Motor neuron (in vitro differentiated cells): ENCODE data around the gene MAPK1IP1L. TPM values are rescaled to one million over a fixed set of nuclear protein-coding genes. Genes with fewer than 3 reads are reported as not detected.

Source experiments
- ATAC-seq, 8 experiments: fragments of 200-7000 bp; cut with Tn5 transposase; replicated peaks in 6 of 8; 2 replicates each; pipeline ENCODE4 v1.8.0; 2021; ENCODE audit warnings: mild to moderate bottlenecking in 8 of 8, moderate library complexity in 8 of 8
- H3K27ac ChIP-seq, 2 donors: fragments of 250-450 bp; sonication (Bioruptor Pico); 2 replicates each; pipeline ENCODE4 v1.9.0; 2021; ENCODE audit warnings: antibody characterized with exemption in 2 of 2, mild to moderate bottlenecking in 2 of 2, moderate library complexity in 1 of 2
- H3K4me1 ChIP-seq, 2 donors: fragments of 250-450 bp; sonication (Bioruptor Pico); replicated peaks in 1 of 2; 2 replicates each; pipeline ENCODE4 v1.6.1; 2021; ENCODE audit warnings: antibody characterized with exemption in 2 of 2, mild to moderate bottlenecking in 2 of 2, moderate library complexity in 1 of 2
- H3K4me3 ChIP-seq, 5 donors: fragments of 250-450 bp; sonication (Bioruptor Pico); 2 replicates each; pipeline ENCODE4 v1.9.0; 2021; ENCODE audit warnings: antibody characterized with exemption in 5 of 5, mild to moderate bottlenecking in 5 of 5, moderate library complexity in 4 of 5
- WGBS, 10 experiments: fragments of 450-650 bp; shearing (Covaris generic); methylation state at CpG; one replicate each; pipeline ENCODE4 v1.0.0; 2022; 5-methylcytosine and 5-hydroxymethylcytosine counted together
- in situ Hi-C, 9 experiments: fragments of 400-800 bp; cut with MboI; loops; one replicate each; pipeline ENCODE4 v1.15.0; 2021; ENCODE audit warnings: low sequenced_read_pairs in 9 of 9, low pct_unique_long_range_greater_than_20kb in 2 of 9; ENCODE audit not compliant: unreplicated experiment in 9 of 9
- total RNA-seq, 8 experiments: library from RNA; unstranded; fragments of 300-600 nt; gene quantifications; 2 replicates each; pipeline versions ENCODE4 v1.2.3 to v1.2.4, GENCODE V29; 2022

MAPK1IP1L gene
- total RNA-seq, 8 experiments from 2014 or later: 22.6 to 95.9 (median 42.7) TPM

- ATAC-seq: no peak
- 50 to 94% (median 80%) methylated on average over 1 to 9 of the region's 9 CpGs; no CpG with 5 or more reads in 4 of the 10 experiments for WGBS, 10 experiments
- in situ Hi-C loops: loop anchor here in 2 of 9 experiments (10.0 kb wide), 1 partner anchor 78 kb away; no protein-coding TSS in a partner anchor
Measured at GRCh38 chr14:55086938-55087337, 35.5 kb downstream of the MAPK1IP1L start.

DNA sequence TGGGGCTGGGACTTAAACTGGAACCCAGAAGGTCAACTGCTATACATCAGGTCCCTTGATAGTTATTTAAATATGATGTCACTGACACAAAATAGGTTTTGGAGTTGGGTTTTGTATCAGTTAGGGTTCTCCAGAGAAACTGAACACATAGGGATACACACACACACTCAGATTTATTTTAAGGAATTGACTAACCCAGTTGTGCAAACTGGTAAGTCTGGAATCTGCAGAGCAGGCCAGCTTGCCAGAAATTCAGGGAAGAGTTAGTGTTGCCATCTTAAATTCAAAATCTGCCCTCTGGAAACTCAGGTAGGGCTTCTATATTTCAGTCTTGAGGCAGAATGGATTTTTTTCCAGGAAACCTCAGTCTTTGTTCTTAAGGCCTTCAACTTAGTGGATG is 36.9 kb downstream of the MAPK1IP1L start:
- H3K27ac ChIP-seq: no peak overlapping the region
- no peak overlapping the region for H3K4me3 ChIP-seq
- ATAC-seq: no peak
- in situ Hi-C loops: loop anchor here in 2 of 9 experiments (10.0 kb wide), 1 partner anchor 76 kb away; no protein-coding TSS in a partner anchor
- no peaks in the 10 kb centered on the region for H3K4me1 ChIP-seq

More at GRCh38 chr14:55086938-55087337, 35.5 kb downstream of the MAPK1IP1L start:
- H3K4me3 ChIP-seq: no peak overlapping the region
- H3K4me1 ChIP-seq: no peaks in the 10 kb centered on the region
- no peak overlapping the region for H3K27ac ChIP-seq

- Histone ChIP-seq H3K27ac (no peak overlapping the region), H3K4me1 (no peaks in the 10 kb centered on the region), H3K4me3 (no peak overlapping the region)
- WGBS, 10 experiments: 21 to 100% (median 84%) methylated on average over 2 to 4 of the region's 4 CpGs; no CpG with 5 or more reads in 4 of the 10 experiments
- no peak for ATAC-seq
- in situ Hi-C loops: no loop called here
Measured at GRCh38 chr14:55092341-55092740, 40.9 kb downstream of the MAPK1IP1L start.

- 20 to 87% (median 78%) methylated on average over 1 to 8 of the region's 9 CpGs; no CpG with 5 or more reads in 1 of the 10 experiments for WGBS, 10 experiments
- peak in 1 of 8 experiments; percentile 51 for ATAC-seq
- Histone ChIP-seq H3K4me3 (no peak overlapping the region), H3K4me1 (no peaks in the 10 kb centered on the region), H3K27ac (no peak overlapping the region)
- in situ Hi-C loops: no loop called here
Measured at GRCh38 chr14:55094292-55095157, 43.1 kb downstream of the MAPK1IP1L start.

GRCh38 chr14:55097881-55098560 is 46.6 kb downstream of the MAPK1IP1L start:
- H3K27ac ChIP-seq: no peak overlapping the region
- no peak for ATAC-seq
- in situ Hi-C loops: no loop called here

GRCh38 chr14:55098561-55098898 is 47.1 kb downstream of the MAPK1IP1L start:
- Histone ChIP-seq H3K4me1 (peaks cover 12 to 16% of the 10 kb centered on the region in 2 donors), H3K4me3 (no peak overlapping the region), H3K27ac (no peak overlapping the region)
- in situ Hi-C loops: no loop called here
- no peak for ATAC-seq
- 56 to 94% (median 79%) methylated on average over 1 of the region's 1 CpG; no CpG with 5 or more reads in 2 of the 10 experiments for WGBS, 10 experiments

More at GRCh38 chr14:55097881-55098560, 46.6 kb downstream of the MAPK1IP1L start:
- Histone ChIP-seq H3K4me3 (no peak overlapping the region), H3K4me1 (peaks cover 10% of the 10 kb centered on the region in 2 donors)
- 47 to 100% (median 84%) methylated on average over 2 to 5 of the region's 5 CpGs for WGBS, 10 experiments

DNA sequence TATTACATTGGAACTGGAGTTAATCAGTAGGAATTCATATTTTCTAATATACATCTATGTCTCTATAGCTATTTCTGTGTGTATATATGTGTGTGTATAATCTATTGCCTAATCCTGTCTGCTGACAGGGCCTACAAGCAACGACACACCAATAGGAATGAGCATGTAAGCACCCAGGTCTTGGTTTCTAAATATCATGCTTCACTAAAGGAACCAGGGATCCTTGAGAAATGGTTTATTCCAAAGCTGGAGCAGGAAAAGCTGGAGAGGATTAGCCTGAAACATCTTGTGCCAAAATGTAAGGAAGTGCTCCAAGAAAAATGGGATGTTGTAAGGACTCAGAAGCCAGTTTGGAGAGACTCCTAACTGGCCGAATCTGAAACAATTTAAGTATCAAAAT is 48.3 kb downstream of the MAPK1IP1L start:
- H3K27ac ChIP-seq: no peak overlapping the region
- ATAC-seq: no peak
- 63 to 100% (median 100%) methylated on average over 1 to 2 of the region's 2 CpGs; no CpG with 5 or more reads in 2 of the 10 experiments for WGBS, 10 experiments
- H3K4me1 ChIP-seq: peaks cover 12 to 17% of the 10 kb centered on the region in 2 donors
- H3K4me3 ChIP-seq: no peak overlapping the region
- in situ Hi-C loops: no loop called here

GRCh38 chr14:55101698-55102097 is 50.3 kb downstream of the MAPK1IP1L start:
- ATAC-seq: no peak
- in situ Hi-C loops: no loop called here

GRCh38 chr14:55102141-55102621 is 50.7 kb downstream of the MAPK1IP1L start:
- Histone ChIP-seq H3K27ac (no peak overlapping the region), H3K4me3 (no peak overlapping the region), H3K4me1 (peaks cover 12 to 17% of the 10 kb centered on the region in 2 donors)
- in situ Hi-C loops: no loop called here
- ATAC-seq: peak; percentile 69 to 92 (median 86)
- 0 to 33% (median 17%) methylated on average over 2 to 5 of the region's 7 CpGs; no CpG with 5 or more reads in 2 of the 10 experiments for WGBS, 10 experiments

More at GRCh38 chr14:55101698-55102097, 50.3 kb downstream of the MAPK1IP1L start:
- H3K4me3 ChIP-seq: no peak overlapping the region
- 60 to 100% (median 94%) methylated on average over 1 to 4 of the region's 5 CpGs; no CpG with 5 or more reads in 3 of the 10 experiments for WGBS, 10 experiments
- peaks cover 12 to 17% of the 10 kb centered on the region in 2 donors for H3K4me1 ChIP-seq
- H3K27ac ChIP-seq: no peak overlapping the region

GRCh38 chr14:55103005-55103640 is 51.7 kb downstream of the MAPK1IP1L start:
- no peak overlapping the region for H3K4me3 ChIP-seq
- ATAC-seq: peak; percentile 38 to 77 (median 49)

GRCh38 chr14:55103971-55104954 is 52.8 kb downstream of the MAPK1IP1L start:
- H3K27ac ChIP-seq: no peak overlapping the region
- no peak overlapping the region for H3K4me3 ChIP-seq
- H3K4me1 ChIP-seq: peaks cover 14 to 25% of the 10 kb centered on the region in 2 donors
- 60 to 100% (median 93%) methylated on average over 1 to 6 of the region's 6 CpGs for WGBS, 10 experiments
- no peak for ATAC-seq
- in situ Hi-C loops: no loop called here

More at GRCh38 chr14:55103005-55103640, 51.7 kb downstream of the MAPK1IP1L start:
- Histone ChIP-seq H3K4me1 (peaks cover 14 to 25% of the 10 kb centered on the region in 2 donors), H3K27ac (peak overlapping the region in 1 of 2 donors; percentile 16)
- in situ Hi-C loops: no loop called here
- 0 to 67% (median 36%) methylated on average over 1 to 10 of the region's 13 CpGs; no CpG with 5 or more reads in 1 of the 10 experiments for WGBS, 10 experiments

GRCh38 chr14:55105991-55106390 is 54.5 kb downstream of the MAPK1IP1L start:
- in situ Hi-C loops: no loop called here
- Histone ChIP-seq H3K27ac (no peak overlapping the region), H3K4me1 (peaks cover 14 to 25% of the 10 kb centered on the region in 2 donors), H3K4me3 (no peak overlapping the region)
- 67 to 100% (median 90%) methylated on average over 2 to 6 of the region's 7 CpGs for WGBS, 10 experiments
- no peak for ATAC-seq
